ENCODE results near the gene ZNF296.

ZNF296 gene

DNA sequence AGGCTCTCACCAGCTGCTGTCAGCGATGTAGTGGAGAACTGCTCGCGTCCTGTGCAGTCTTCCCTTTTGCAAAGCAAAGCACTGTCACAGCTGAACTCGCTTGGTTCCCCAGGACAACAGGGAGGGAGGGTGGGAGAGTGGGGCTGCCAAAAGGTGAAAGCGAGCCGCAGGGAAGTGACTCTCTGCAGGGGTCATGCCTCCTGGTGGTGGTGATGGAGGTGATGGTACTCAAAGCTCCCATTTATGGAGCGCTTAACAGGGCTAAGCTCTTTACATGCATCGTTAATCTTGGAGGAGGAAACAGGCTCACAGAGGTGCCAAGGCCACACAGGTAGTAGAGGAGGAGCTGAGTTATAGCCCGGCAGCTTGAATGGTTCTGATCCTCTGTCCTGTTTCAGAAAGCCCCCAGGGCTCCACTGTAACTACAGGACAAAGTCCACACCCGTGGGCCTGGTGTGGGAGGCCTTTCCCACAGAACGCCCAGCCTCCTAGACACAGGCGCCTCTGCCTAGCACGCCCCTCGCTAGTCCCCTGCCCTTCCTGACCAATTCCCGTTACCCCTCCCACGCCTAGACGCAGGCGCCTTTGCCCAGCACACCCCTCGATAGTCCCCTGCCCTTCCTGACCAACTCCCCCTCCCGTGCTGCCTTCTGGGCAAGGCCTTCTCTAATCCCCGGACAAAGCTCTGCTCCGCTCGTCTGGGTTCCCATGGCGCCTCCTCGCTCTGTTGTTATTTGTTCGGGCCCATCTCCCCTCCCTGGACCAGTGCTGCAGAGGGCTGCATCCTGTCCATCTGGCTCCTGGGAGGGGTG, 27.4 kb upstream of the ZNF296 start:
- no peak for DNase-seq (ENCODE audit: low read depth, low spot score)

DNA sequence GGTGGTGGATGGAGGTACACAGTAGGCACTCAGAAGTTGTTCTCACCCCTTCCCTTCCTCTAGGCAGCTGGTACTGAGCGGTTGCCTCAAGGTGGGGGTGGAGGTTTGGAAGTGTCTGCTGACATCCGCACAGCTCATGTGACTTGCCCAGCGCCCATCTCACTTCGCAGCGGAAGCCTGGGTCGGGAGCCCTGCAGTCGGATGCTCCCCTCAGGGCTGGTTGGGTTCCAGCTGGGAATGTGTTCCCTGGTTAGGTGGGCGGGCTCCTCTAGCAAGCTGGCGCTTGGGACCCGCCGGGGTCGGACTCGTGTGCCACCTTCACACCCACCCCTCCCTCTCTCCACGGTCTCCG, 26.9 kb upstream of the ZNF296 start:
- DNase-seq (ENCODE audit: low read depth, low spot score): no peak

- DNase-seq (ENCODE audit: low read depth, low spot score): no peak
Measured at GRCh38 chr19:45102481-45102880, 26.2 kb upstream of the ZNF296 start.

- DNase-seq (ENCODE audit: low read depth, low spot score): no peak
Measured at GRCh38 chr19:45101806-45102205, 25.5 kb upstream of the ZNF296 start.

- no peak for DNase-seq (ENCODE audit: low read depth, low spot score)
Measured at GRCh38 chr19:45100846-45101252, 24.6 kb upstream of the ZNF296 start.

- DNase-seq (ENCODE audit: low read depth, low spot score): no peak
Measured at GRCh38 chr19:45100201-45100600, 23.9 kb upstream of the ZNF296 start.

DNA sequence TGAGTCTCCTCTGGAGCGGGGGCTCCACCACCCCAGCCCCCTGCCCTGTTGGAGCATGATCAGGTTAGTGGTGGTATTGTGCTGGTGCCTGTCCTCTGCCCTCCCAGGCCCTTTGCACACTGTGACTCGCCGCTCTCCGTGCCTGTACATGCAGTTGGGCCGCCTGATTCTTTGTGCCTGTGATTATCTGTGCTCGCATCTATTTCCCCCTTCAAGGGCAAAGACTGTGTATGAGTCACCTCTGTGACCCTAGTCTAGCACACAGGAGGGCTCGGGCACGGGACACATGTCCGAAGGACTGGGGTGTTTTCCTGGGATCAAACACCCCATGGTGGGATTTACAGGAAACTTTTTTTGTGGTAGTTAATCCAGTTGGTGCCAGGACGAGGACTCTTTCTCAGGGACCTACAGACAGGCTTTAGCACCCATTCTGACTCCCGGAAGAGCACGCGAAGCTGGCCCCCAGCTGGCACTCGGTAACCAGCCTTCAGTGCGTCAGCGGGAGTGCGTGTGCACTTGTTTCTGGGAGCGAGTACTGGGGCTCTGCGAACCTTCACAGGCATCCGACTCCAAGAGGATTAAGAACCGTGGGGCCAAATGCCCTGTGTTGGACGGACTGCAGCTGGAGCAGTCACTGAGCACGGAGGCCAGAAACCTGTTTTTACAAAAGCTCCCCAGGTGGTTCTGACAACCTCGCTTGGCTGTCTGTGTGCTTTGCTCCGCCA, 23.4 kb upstream of the ZNF296 start:
- no peak for DNase-seq (ENCODE audit: low read depth, low spot score)

DNA sequence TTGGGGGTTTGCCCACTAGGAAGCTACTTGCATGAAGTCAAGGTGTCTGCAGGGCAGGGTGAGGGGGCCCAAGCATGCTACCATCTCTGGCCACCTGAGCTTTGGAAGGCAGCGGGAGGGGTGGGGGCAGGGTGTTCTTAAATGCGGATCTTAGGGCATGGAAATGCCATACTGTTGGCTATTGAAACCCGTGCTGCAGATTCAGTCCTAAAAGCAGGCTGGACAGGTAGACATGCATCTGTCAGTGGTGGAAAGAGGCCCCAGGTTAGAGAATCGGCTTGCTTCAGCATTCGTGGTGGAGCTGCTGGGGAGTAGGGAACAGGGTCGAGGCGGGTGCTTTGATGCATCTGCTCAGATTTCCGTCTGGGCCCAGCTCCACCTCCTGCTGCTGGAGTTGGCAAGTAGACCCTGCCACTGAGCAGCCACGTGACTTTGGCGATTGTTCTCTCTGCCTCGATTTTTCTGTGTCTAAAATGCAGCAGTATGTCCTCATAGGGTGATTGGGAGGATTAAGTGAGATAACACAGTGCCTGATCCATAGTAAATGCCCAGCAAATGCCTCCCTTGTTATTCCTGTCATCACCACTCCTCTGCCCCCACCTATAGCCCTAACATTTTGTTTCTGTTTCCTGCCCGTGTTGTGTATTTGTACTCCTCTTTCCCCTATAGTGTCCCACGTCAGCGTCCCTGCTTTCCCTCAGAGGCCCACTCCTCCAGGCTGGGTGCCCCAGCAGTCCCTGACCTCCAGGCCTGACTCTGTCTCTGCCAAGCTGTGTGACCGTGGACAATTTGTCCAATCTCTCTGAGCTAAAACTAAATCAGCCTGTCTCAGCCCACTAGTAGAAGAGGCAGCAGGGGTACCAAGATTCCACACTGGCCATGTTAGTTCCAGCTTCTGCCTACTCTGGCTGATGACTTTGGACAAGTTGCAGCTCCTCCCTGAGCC, 22.5 kb upstream of the ZNF296 start:
- no peak for DNase-seq (ENCODE audit: low read depth, low spot score)

DNA sequence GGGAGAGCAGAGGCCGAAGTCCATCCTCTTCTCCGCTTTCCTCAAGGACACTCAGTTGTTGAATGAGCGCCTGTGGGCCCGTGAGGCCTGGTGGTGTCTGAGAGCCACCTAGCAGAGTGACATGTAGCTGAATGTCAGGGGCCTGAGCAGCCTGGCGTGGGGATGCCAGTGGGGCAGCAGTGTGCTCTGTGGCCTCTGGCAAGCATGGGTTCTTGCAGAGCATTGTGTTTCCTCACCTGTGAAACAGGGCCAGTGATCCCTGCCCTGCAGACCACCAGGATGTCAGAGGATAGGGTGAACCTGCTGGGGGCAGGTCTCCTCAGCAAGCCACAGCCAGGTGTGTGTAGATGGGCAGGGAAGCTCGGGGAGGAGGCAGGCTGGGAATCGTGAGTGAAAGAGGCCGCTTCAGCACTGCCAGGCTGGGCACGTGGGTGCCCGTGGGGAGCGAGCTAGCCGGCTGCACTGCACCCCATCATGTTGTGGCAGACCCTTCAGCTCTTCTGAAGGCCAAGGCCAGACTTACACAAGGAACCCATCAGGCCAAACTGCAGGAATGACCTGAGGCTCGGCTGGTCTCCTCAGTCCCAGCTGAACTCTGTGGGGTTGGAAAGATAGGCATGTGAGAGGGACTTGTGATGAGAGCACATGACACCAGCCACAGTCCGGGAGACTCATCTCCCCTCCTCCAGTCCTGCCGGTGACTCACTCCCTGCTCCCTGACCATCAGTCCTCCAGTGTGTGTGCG, 21.7 kb upstream of the ZNF296 start:
- no peak for DNase-seq (ENCODE audit: low read depth, low spot score)

DNA sequence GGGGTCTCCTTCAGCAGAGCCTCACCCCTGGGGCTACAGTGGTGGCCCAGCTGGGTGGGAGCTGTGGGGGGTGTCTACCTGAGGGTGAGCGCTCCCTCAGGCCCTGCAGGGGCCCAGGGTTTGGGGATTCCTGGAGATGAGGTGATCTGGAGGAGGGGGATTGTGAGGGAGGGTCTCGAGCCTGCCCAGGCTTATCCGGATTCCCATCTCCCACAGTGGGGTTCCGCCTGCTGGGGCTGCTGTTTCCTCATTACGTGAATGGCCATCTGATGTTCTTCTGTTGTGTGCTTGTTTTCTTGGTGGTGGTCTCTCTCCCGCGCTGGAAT, 21.1 kb upstream of the ZNF296 start:
- DNase-seq (ENCODE audit: low read depth, low spot score): no peak

GRCh38 chr19:45096700-45097099, 20.4 kb upstream of the ZNF296 start:
- DNase-seq (ENCODE audit: low read depth, low spot score): no peak

DNA sequence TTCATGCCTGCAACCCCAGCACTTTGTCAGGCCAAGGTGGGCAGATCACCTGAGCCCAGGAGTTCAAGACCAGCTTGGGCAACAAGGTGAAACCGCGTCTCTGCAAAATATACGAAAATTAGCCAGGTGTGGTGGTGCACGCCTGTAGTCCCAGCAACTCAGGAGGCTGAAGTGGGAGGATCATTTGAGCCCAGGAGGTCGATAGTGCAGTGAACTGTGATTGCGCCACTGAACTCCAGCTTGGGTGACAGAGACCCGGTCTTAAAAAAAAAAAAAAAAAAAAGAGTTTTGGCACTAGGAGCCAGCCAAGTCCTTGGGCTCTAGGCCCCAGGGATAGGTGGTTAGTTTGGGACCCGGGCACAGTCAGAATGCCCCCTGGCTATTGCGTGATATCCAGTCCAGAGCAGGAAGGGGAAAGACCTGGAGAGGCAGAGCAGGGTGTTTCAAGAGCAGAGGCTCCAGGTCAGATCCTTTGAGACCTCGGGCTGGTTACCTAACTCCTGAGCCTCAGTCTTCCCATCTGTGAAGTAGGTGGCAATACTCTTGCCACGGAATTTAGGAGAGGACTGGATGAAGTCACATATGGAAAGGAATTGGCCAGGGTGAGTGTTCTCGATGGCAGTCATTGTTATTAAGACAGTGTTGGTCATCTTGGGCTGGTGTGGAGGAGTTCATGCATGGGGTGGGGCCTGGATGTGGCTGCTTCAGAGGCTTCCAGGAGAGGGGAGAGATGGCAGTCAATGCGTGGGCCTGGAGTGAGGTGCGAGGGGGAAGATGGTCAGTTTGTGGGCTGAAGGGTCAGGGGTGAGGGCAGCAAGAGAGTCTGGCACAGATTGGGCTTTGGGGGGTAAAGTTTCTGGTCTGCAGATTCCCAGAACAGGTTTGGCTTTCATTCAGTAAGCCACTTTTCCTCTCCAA, 19.5 kb upstream of the ZNF296 start:
- DNase-seq (ENCODE audit: low read depth, low spot score): no peak

DNA sequence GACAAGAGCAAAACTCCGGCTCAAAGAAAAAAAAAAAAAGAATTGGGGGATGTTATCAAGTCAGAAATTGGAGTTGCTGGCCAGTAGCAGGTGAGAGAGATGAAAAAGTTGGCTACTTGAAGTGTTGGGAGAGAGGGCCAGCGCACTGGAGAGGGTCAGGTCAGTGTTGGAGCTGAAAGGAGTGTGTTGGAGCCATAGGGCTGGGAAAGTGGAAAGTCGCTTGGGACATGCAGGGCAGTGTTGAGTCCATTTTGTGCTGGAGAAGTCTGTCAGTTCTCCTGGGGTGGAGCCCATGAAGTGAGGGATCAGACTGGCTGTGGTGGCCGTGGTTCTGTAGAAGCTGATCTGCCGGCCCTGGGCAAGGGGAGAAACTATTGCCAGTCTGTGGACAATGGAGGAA, 18.4 kb upstream of the ZNF296 start:
- no peak for DNase-seq (ENCODE audit: low read depth, low spot score)

- no peak for DNase-seq (ENCODE audit: low read depth, low spot score)
Measured at GRCh38 chr19:45094137-45094536, 17.9 kb upstream of the ZNF296 start.

- DNase-seq (ENCODE audit: low read depth, low spot score): peak; percentile 82
Measured at GRCh38 chr19:45092747-45093678, 16.7 kb upstream of the ZNF296 start, which contains the start of gene PPP1R37. TSS of gene PPP1R37 (plus strand) at chr19:45093179. CDS start at chr19:45093326, 147 bp downstream.

- DNase-seq (ENCODE audit: low read depth, low spot score): peak; percentile 81
Measured at GRCh38 chr19:45091031-45091923, 15.0 kb upstream of the ZNF296 start.

DNA sequence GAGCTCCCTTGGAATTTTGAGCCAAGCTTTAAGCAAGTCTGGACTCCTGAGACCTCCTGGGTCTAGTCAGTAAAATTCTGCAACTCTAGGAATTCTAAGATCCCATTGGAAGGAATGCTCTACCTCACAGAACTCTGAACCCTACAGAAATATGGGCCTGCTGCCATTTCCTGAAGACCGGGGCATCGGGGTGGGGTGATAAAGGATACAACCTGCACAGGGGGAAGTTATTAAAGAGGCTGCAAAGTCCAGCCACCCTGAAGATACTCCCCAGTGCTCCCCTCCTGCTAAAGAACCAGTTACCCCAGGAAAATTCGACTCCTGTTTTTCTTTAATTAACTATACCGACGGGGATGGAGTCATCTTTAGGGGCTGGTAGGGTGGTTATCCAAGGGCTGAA, 14.3 kb upstream of the ZNF296 start:
- no peak for DNase-seq (ENCODE audit: low read depth, low spot score)

GRCh38 chr19:45090034-45090433, 13.8 kb upstream of the ZNF296 start:
- no peak for DNase-seq (ENCODE audit: low read depth, low spot score)

Measured in activated naive CD8-positive, alpha-beta T cell treated with anti-CD3 and anti-CD28 coated beads, Interleukin-2, amount 50 U/mL, for 16 hours (primary cell).